GM18858 (cell line): ENCODE results near the gene ASF1A.

ENCODE experiments used
- ATAC-seq: cut with Tn5 transposase; IDR thresholded peaks from one replicate; pipeline ENCODE4 v1.9.1; 2021; ENCODE audit not compliant: unreplicated experiment

ASF1A gene

DNA sequence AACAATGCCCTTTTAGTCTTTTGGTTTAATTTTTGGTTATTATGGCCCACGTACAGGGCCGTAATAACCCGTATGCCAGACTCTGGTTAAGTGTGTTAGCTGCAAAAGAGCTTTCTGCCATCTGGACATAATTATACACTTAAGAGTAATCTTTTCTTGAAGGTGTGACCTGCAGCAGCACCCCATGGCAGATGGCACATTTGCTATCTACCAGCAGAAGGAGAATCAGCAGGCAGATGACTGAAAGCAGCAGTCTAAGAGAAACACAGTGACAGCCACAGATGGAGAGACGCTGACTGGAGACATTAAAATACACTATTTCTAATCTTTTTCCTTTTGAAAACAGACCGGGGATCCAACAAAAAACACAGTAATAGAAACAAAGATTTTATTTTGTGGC, 18.7 kb downstream of the ASF1A start:
- ATAC-seq: no peak

DNA sequence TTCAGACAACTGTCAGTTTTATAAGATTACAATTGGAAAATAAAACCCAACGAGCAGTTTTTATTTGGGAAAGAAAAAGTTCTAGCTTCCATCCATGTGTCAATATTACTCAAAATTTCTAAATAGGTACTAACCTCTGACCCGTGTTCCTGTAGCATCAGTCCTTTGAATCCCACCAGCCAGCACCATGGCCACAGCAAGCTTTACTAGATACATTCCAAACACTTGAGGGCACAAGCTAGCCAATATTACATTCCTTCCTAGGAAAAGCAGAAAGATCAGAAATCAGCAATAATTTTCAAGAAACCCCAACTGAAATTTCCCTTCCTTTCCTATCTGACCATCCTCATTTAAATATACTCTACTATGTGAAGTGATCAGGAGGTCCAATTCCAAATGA, 19.2 kb downstream of the ASF1A start:
- no peak for ATAC-seq

DNA sequence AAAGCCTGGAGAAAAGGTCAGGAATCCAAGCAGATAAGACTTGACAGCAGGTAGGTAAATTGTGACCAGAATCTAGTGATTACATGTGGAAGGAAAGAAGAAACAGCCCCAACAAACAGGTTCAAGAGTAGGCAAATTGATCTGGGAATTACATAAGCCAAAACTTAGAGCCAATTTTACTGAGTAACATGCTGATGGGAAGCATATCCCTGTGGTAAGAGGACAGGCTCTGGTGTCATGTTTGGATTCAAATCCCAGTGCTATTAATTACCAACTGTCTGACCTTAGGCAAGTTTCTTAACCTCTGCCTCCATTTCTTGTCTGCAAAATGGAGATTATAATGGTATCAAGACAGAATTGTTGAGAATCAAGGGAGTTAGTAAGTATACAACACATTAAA, 20.6 kb downstream of the ASF1A start:
- ATAC-seq: no peak

DNA sequence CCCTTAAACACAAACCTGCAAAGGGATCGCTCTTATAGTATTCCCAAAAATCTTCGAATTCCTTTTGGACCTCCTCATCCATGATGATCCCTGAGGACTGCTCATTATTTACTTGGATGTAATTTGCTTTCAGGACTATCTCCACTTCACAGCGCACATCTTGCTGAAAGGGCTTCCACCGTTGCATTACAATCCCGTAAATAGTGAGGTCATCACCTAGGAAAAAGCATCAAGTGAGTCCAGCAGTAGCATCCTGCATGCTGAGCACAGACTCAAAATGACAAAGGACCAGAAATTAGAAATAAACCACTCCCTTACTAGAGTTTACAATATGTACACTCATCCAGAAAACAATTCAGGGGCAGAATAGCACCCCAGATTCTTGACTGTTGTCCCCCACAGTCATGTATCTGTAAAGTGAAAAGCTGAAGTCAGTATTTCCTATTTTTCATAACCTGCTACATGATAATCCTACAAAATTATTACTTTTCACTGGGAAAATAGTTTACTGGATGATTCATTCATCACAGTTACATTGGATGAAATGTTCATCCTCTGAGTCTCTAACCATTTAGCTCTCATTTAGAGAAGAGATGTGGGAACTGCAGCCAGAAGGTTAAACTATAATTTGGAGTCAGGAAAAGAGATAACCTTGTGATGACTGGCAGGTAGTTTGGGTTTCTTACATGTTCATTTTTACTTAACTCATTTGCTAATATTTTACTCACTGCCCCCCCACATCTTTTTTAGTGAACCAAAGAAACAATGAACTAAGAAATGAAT, 23.8 kb downstream of the ASF1A start:
- ATAC-seq: no peak

DNA sequence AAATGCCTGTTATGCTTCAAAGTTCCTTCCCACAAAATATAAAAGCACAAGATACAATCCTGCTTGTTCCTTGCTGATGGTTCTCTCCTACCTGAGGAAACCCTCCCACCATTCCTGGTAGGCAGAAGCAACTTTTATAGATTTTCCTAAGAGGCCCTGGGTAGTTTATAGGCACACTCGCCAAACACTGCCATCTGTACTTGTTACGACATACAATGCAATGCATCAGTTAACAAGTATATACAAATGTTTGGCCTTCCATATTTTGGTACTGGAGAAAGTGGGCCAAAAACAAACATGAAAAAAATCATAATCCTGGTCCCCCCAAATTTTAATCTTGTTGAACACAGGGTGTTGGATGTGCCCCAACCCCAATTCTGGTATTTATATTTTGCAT, 24.4 kb downstream of the ASF1A start:
- no peak for ATAC-seq

DNA sequence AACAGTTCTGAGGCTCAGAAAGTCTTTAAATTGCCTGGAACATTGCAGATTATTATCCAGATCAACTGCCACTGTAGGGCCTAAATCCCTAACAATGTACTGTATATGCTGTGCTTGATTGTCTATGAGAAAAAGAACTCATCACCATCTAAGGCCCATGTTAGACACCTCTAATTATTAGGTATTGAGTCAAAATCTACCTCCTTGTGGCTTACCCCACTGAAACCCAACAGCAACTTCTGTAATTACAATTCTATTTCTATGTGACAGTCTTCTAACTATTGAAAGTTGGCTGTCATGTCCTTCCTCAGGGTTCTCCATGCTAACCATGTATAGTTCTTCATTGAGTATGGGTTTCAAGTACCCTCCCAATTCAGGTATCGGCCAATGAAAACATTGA, 27.1 kb downstream of the ASF1A start:
- ATAC-seq: no peak

DNA sequence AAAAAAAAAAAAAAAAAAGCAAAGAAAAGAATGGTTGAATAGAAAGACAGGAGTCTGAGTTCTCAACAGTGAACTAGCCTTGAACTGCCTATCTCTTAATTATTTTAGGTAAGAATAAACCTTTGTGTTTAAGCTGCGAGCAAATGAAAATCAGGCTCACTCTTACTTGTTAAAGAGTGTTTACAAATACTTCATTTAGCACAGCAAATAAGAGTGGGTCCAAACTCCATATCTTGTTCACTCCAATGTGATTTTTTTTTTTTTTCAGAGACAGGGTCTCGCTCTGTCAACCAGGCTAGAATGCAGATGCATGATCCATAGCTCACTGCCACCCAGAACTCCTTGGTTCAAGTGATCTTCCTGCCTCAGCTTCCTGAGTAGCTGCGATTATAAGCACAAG, 29.1 kb downstream of the ASF1A start:
- ATAC-seq: no peak

DNA sequence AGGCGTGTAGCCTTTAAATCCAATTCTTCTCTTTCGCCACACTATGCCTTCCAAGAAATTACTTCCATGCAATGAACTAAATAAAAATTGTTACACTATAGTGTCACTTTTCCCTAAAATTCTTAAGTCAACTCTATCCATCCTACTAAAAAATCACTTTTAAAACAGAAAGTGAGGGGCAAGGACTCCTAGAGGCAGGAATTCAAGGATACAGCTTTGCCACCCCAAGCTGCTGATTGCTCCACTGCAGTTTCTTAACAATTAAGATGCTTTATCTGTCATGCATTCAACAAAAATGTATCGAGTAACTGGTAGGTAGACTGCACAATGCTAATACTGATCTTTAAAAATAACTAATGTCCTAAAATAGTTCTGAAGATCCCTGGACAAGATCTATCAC, 36.7 kb downstream of the ASF1A start:
- ATAC-seq: no peak

DNA sequence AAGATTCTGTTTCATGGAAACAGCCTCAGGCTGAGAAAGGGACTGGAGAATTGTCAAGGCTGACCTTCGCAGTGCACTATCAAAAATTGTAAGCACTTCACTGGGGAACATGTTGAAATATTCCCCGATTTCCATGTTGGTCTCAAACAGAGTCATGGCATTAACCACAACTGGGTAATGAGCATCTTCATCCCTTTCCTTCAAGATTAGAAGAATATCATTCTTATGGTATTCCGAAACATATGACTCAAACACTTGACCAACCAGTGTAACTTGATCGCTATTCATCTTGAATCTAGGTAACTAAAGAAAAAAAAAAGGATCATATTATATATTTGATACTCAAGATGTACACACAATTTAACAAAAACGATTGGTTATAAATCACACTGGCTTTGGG, 37.5 kb downstream of the ASF1A start:
- no peak for ATAC-seq

DNA sequence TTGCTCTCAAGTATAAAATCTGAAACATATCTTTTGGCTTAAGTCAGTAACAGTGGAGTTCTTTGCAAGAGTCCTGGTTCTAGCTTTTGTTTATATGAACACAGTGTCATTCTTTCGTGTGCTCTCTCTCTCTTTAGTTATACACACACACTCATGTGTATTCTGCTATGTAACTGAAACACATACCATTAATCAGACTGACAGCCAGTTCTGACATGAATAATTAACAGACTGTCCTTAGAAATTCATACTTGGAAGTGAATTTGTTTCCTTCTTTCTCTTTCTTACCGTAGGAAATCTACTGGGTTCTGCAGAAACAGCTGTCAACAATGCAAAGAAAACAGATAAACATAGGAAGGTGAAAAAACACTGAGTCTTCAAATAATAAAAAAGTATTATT, 38.5 kb downstream of the ASF1A start:
- ATAC-seq: no peak

DNA sequence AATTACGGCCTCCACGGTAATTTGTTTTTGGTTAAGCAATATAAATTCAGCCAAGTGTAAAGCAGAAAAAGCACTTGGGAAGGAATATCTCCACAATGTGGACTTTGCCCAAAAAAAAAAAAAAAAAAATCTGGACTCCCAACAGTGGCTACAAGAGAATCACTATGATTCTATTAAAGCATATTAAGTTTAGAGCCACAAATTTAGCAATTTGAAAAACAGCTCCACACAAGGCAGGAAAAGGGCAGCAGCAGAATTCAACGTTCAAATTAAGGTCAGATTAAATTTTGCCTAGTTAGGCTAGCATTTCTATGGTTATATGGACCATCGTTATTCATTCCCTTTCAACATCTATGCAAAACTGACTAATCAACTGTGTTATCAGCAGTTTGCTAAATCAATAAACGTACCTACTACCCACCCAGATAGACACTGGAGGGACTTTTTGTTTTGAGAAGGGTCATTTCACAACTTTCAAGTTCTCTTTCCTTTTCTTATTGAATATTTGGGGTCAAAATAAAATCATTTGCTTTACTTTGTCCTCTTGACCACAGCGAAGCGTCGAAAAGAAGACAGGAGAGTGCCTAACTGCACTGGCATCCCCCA, 40.0 kb downstream of the ASF1A start:
- peak; percentile 0 for ATAC-seq

DNA sequence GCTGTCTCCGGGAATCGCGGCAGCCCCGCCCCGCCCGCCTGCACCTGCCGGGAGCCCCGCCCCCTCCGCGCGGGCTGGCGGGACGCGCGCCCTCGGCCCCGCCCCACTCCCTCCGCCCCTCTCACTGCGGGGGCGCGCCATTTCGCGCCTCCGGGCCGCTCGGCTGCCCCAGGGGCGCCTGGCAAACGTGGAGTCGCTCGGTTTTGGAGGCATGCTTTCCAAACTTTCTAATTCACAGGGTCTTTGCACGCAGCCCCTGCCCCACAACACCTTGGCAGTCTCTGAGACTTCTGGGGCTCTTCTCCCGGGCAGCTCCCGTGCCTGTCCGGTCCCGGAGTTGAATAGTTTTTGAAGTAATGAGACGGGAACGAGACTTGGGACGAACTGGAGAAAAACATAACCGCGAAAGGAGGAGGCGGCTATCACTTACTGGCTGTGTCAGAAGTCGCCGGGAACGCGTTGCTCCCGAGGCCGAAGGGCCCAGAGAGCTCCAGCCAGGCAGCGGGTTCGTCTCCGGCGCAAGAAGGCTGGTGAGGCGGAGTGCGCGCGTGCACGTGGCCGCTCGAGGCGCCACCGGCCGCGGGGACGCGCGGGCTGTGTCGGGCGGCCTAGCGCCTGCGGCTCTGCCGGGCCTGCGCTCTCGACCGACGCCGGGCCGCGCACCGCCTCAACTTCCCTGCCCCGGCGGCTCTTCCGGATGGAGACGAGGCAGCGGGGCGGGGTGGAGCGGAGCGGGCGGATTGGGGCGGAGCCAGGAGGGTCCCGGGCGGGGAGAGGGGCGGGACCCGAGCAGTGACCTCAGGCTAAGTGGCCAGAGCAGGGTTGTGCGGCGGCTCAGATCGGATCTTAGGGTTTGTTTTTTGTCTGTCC, 40.7 kb downstream of the ASF1A start, which contains the start of gene MCM9:
Gene MCM9 (minus strand): TSS at position 699 of the 870 bp plus-strand sequence. CDS start 3,436 bp downstream, outside the sequence.
- peak; percentile 94 for ATAC-seq

DNA sequence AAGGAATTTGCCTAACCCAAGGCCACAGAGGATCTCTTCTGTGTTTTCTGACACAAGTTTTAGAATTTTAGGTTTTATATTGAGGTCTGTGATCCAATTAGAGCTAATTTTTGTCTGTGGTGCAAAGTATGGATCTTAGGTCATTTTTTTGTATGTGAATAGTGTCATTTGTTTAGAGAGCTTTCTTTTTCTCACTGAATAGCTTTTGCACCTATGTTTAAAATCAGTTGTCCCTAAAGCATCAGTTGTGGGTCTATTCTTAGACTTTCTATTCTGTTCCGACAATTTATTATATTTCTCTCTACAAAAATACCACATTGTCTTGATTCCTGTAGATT, 41.3 kb downstream of the ASF1A start:
- peak; percentile 10 for ATAC-seq

DNA sequence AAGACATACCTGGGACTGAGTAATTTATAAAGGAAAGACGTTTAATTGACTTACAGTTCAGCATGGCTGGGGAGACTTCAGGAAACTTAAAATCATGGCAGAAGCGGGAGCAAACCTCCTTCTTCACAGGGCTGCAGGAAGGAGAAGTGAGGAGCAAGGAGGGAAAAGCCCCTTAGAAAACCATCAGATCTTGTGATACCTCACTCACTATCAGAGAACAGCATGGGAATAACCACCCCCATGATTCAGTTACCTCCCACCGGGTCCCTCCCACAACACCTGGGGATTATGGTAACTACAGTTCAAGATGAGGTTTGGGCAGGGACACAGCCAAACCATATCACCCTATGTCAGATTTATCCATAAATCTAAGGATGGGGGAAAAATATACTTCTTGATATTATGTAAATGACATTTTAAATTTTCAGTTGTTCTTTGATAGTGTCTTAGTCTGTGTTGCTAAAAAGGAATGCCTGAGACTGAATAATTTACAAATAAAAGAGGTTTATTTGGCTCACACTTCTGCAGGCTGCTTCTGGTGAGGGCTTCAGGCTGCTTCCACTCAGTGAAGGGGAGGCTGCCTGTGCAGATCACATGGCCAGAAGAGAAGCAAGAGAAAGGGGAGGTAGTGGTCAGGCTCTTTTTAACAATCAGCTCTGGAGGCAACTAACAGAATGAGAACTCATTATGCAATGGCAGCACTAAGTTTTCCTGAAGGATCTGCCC, 42.2 kb downstream of the ASF1A start:
- no peak for ATAC-seq

DNA sequence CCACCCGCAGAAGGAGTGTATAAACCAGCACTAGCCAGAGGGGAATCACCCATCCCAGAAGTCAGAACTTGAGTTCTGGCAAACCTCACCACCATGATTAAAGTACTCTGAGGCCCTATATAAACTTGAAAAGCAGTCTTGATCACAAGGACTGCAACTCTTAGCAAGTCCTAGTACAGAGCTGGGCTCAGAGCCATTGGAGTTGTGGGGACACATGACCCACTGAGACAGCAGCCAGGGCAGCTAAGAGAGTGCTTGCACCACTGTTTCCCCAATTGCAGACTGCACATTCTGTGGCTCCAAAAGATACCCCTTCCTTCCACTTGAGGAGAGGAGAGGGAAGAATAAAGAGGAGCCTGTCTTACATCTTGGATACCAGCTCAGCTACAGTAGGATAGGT, 45.7 kb downstream of the ASF1A start:
- no peak for ATAC-seq

DNA sequence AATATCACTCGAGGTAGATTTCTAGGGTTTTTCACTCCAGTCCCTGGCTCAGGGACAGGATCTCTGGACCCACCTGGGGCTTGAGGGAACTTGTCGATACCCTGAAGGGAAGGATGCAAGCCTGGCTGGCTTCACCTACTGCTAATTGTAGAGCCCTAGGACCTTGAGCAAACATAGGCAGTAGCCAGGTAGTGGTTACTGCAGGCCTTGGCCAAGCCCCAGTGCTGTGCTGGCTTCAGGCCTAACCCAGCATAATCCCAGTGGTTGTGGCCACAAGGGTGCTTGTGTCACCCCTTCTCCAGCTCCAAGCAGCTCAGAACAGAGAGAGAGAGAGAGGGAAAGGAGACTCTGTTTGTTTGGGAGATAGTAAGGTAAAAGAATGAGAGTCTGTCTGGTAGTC, 46.8 kb downstream of the ASF1A start:
- ATAC-seq: no peak

DNA sequence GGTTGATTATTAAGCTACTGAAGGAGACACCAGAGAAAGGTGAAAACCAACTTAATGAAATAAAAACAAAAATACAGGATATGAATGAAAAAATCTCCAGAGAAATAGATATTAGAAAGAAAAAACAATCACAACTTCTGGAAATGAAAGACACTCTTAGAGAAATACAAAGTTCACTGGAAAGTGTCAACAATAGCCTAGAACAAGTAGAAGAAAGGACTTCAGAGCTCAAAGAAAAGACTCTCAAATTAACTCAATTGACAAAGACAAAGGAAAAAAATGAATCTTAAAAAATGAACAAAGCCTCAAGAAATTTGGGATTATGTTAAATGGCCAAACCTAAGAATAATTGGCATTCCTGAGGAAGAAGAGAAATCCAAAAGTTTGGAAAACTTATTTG, 51.3 kb downstream of the ASF1A start:
- no peak for ATAC-seq

DNA sequence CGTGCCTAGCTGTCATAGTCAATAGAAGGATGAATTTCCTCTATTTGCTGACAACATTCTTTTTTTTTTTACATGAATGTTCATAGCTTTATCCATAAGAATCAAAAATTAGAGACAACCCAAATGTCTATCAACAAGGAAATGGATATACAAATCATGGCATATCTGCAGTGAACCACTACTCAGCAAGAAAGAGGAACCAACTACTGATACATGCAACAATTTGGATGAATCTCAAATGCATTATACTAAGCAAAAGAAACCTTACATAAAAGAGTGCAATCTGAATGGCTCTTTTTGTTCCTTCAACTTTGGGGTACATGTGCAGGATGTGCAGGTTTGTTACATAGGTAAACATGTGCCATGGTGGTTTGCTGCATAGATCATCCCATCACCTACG, 58.7 kb downstream of the ASF1A start:
- ATAC-seq: no peak

DNA sequence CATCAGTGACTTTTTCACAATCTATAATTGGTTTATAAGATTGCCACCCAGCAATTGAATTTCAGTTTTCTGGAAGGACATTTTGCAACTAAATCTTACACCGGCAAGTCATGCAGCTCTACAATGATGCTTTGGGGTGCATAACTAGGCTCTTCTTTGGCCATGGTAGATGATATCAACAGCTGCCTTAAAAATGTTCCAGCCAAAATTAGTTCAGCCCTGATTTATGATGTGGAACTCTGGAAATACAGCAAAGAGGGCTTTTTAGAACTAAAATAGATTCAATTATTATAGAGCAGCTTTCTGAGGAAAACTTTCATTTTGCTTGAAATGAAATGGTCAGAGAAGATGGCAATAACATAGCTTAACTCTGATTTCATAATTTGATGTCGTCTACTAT, 59.4 kb downstream of the ASF1A start:
- ATAC-seq: no peak
